ENCODE results near the gene NPBWR2.

- TF ChIP-seq, protein P1, sequence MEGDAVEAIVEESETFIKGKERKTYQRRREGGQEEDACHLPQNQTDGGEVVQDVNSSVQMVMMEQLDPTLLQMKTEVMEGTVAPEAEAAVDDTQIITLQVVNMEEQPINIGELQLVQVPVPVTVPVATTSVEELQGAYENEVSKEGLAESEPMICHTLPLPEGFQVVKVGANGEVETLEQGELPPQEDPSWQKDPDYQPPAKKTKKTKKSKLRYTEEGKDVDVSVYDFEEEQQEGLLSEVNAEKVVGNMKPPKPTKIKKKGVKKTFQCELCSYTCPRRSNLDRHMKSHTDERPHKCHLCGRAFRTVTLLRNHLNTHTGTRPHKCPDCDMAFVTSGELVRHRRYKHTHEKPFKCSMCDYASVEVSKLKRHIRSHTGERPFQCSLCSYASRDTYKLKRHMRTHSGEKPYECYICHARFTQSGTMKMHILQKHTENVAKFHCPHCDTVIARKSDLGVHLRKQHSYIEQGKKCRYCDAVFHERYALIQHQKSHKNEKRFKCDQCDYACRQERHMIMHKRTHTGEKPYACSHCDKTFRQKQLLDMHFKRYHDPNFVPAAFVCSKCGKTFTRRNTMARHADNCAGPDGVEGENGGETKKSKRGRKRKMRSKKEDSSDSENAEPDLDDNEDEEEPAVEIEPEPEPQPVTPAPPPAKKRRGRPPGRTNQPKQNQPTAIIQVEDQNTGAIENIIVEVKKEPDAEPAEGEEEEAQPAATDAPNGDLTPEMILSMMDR (IDR thresholded peaks at IDR 0.05; ENCODE audit: poor library complexity, severe bottlenecking) = peak; percentile 62
- TF ChIP-seq POLR2AphosphoS5 (IDR thresholded peaks at IDR 0.05) (no peak), RAD21 (conservative IDR thresholded peaks at IDR 0.05) (peak; percentile 29), TAF1 (IDR thresholded peaks at IDR 0.05; ENCODE audit: low read depth) (no peak), REST (IDR thresholded peaks at IDR 0.05; ENCODE audit: borderline replicate concordance) (no peak), EZH2 (IDR thresholded peaks at IDR 0.05; ENCODE audit: borderline replicate concordance, insufficient read depth, low read length, poor library complexity, severe bottlenecking) (no peak), EP300 (conservative IDR thresholded peaks at IDR 0.05; ENCODE audit: poor library complexity, severe bottlenecking) (no peak), MXI1 (conservative IDR thresholded peaks at IDR 0.05; ENCODE audit: poor library complexity, severe bottlenecking) (no peak), SMC3 (conservative IDR thresholded peaks at IDR 0.05; ENCODE audit: poor library complexity) (peak; percentile 53)
Measured at GRCh38 chr20:64069614-64070243, 37.6 kb downstream of the NPBWR2 start.

Data from neural cell (in vitro differentiated cells).